IMR-90 (cell line): Measurements from ENCODE around the gene NFKBIA. TPM values are rescaled to one million over a fixed set of nuclear protein-coding genes. Genes with fewer than 3 reads are reported as not detected.

Experiments used
- ATAC-seq: fragments of 200-7000 bp; cut with Tn5 transposase; 2 replicates; pipeline ENCODE4 v1.9.1; 2020; ENCODE audit warnings: low read depth, mild to moderate bottlenecking, moderate library complexity
- BruUV-seq: library from RNA; stranded (reverse); fragments of 400-500 nt; replicated peaks from 2 replicates; lab custom pipeline; 2021; lab: Mats Ljungman, UMichigan
- CTCF ChIA-PET: fragments of 300-600 bp; formaldehyde crosslinking; extraction: SDS; loops from one replicate; lab custom pipeline; 2021; ENCODE audit warnings: antibody characterized with exemption; lab: Yijun Ruan, JAX
- POLR2A ChIA-PET: fragments of 300-600 bp; sonication (Branson Sonifier 250); formaldehyde crosslinking; loops from one replicate; lab custom pipeline; 2022; ENCODE audit warnings: antibody characterized with exemption; ENCODE audit not compliant: unreplicated experiment; lab: Charles Lee
- DNase-seq: peaks from one replicate; pipeline ENCODE4 v3.0.0; 2013
- H2AFZ ChIP-seq: replicated peaks from 2 replicates; pipeline ENCODE3; 2013; ENCODE audit warnings: low read length, mild to moderate bottlenecking; ENCODE audit not compliant: poor library complexity
- H2AK5ac ChIP-seq: 2 replicates; pipeline ENCODE4 v1.6.1; 2013; ENCODE audit warnings: low read depth, low read length, inconsistent platforms
- H2AK9ac ChIP-seq: replicated peaks from 2 replicates; pipeline ENCODE3; 2013; ENCODE audit warnings: mild to moderate bottlenecking, low read depth, low read length, moderate library complexity; ENCODE audit not compliant: poor library complexity
- H2BK120ac ChIP-seq: 2 replicates; pipeline ENCODE4 v1.6.1; 2013; ENCODE audit warnings: low read depth, low read length, inconsistent platforms
- H2BK15ac ChIP-seq: 3 replicates; pipeline ENCODE4 v1.6.1; 2013; ENCODE audit warnings: low read depth, low read length, inconsistent platforms
- H2BK20ac ChIP-seq: 2 replicates; pipeline ENCODE4 v1.6.1; 2013; ENCODE audit warnings: low read depth, mild to moderate bottlenecking, inconsistent platforms, low read length, moderate library complexity
- H2BK5ac ChIP-seq: 2 replicates; pipeline ENCODE4 v1.6.1; 2013; ENCODE audit warnings: mild to moderate bottlenecking, low read depth, low read length, inconsistent platforms; ENCODE audit not compliant: poor library complexity, severe bottlenecking
- H3K14ac ChIP-seq: replicated peaks from 2 replicates; pipeline ENCODE4 v1.6.1; 2013; ENCODE audit warnings: low read depth, low read length, inconsistent platforms
- H3K18ac ChIP-seq: 2 replicates; pipeline ENCODE4 v1.6.1; 2013; ENCODE audit warnings: low read depth, low read length, control low read depth
- H3K23ac ChIP-seq: 2 replicates; pipeline ENCODE4 v1.6.1; 2013; ENCODE audit warnings: low read depth, low read length, inconsistent platforms
- H3K27ac ChIP-seq: 2 replicates; pipeline ENCODE4 v1.5.1; 2013; ENCODE audit warnings: mild to moderate bottlenecking, control low read depth, low read length; ENCODE audit not compliant: insufficient read depth
- H3K27me3 ChIP-seq: 2 replicates; pipeline ENCODE4 v1.6.1; 2013; ENCODE audit warnings: low read length; ENCODE audit not compliant: control insufficient read depth, insufficient read depth
- H3K36me3 ChIP-seq: 2 replicates; pipeline ENCODE4 v1.6.1; 2013; ENCODE audit warnings: low read length, mixed read lengths; ENCODE audit not compliant: control insufficient read depth, insufficient read depth
- H3K4ac ChIP-seq: 2 replicates; pipeline ENCODE4 v1.6.1; 2013; ENCODE audit warnings: low read depth, low read length, inconsistent platforms
- H3K4me1 ChIP-seq: 2 replicates; pipeline ENCODE4 v1.6.1; 2013; ENCODE audit warnings: low read length, mixed read lengths; ENCODE audit not compliant: control insufficient read depth, insufficient read depth
- H3K4me2 ChIP-seq: 2 replicates; pipeline ENCODE4 v1.6.1; 2013; ENCODE audit warnings: low read depth, mild to moderate bottlenecking, control low read depth, low read length, moderate library complexity
- H3K4me3 ChIP-seq: 2 replicates; pipeline ENCODE4 v1.5.1; 2013; ENCODE audit warnings: low read depth, mild to moderate bottlenecking, control low read depth, low read length, moderate library complexity; ENCODE audit not compliant: insufficient read depth
- H3K56ac ChIP-seq: 2 replicates; pipeline ENCODE4 v1.6.1; 2013; ENCODE audit warnings: low read length, inconsistent platforms; ENCODE audit not compliant: insufficient read depth; ENCODE audit errors: extremely low read depth
- H3K79me1 ChIP-seq, 2 experiments: 2 replicates each; pipeline ENCODE4 v1.6.1; 2013; ENCODE audit warnings: low read length in 2 of 2, inconsistent platforms in 1 of 2, low read depth in 1 of 2
- H3K9ac ChIP-seq: 2 replicates; pipeline ENCODE4 v1.6.1; 2013; ENCODE audit warnings: low read depth, low read length, control low read depth
- H3K9me1 ChIP-seq: 2 replicates; pipeline ENCODE4 v1.6.1; 2013; ENCODE audit warnings: low read length, inconsistent platforms; ENCODE audit not compliant: insufficient read depth
- H3K9me3 ChIP-seq: 2 replicates; pipeline ENCODE4 v1.6.1; 2013; ENCODE audit warnings: low read length; ENCODE audit not compliant: control insufficient read depth, insufficient read depth
- H4K20me1 ChIP-seq: 2 replicates; pipeline ENCODE4 v1.6.1; 2013; ENCODE audit warnings: low read length, inconsistent platforms; ENCODE audit not compliant: insufficient read depth
- H4K5ac ChIP-seq: 2 replicates; pipeline ENCODE4 v1.6.1; 2013; ENCODE audit warnings: mild to moderate bottlenecking, low read depth, low read length, control low read depth
- H4K8ac ChIP-seq, 2 experiments: 2 replicates each; pipeline ENCODE4 v1.6.1; 2013; ENCODE audit warnings: low read depth in 2 of 2, low read length in 2 of 2, control low read depth in 1 of 2, inconsistent platforms in 1 of 2
- H4K91ac ChIP-seq: 2 replicates; pipeline ENCODE4 v1.6.1; 2013; ENCODE audit warnings: low read depth, low read length, inconsistent platforms; ENCODE audit not compliant: insufficient read depth
- CHD1 ChIP-seq: IDR thresholded peaks from 2 replicates; pipeline ENCODE4 v1.6.1; 2012; ENCODE audit warnings: low read depth, low read length, improper control_type of control experiment
- FOS ChIP-seq: fragments of 150-350 bp; IDR thresholded peaks from 2 replicates; pipeline ENCODE4 v1.6.1; 2016; ENCODE audit warnings: low read depth, low read length
- MAFK ChIP-seq: IDR thresholded peaks from 2 replicates; pipeline ENCODE4 v1.6.1; 2012; ENCODE audit warnings: low read depth, low read length, improper control_type of control experiment
- MAZ ChIP-seq: IDR thresholded peaks from 2 replicates; pipeline ENCODE4 v1.6.1; 2012; ENCODE audit warnings: low read depth, mild to moderate bottlenecking, low read length, improper control_type of control experiment, moderate library complexity, borderline replicate concordance
- NFE2L2 ChIP-seq: fragments of 150-350 bp; IDR thresholded peaks from 2 replicates; pipeline ENCODE4 v1.6.1; 2016; ENCODE audit warnings: low read depth, mild to moderate bottlenecking, low read length
- RCOR1 ChIP-seq: IDR thresholded peaks from 2 replicates; pipeline ENCODE4 v1.6.1; 2012; ENCODE audit warnings: mild to moderate bottlenecking, low read length, improper control_type of control experiment; ENCODE audit not compliant: insufficient replicate concordance
- RFX5 ChIP-seq: IDR thresholded peaks from 2 replicates; pipeline ENCODE4 v1.8.0; 2012; ENCODE audit warnings: low read depth, mild to moderate bottlenecking, low read length, moderate library complexity
- SMC3 ChIP-seq: fragments of 150-350 bp; IDR thresholded peaks from 2 replicates; pipeline ENCODE4 v1.6.1; 2016; ENCODE audit warnings: low read depth, mild to moderate bottlenecking, antibody characterized with exemption, low read length, moderate library complexity
- WGBS, 2 experiments: methylation state at CpG; one replicate each; pipeline versions ENCODE4 v1.1.5 to v1.1.7; 2013; ENCODE audit warnings: missing lambda C conversion rate in 2 of 2; ENCODE audit not compliant: insufficient read length in 1 of 2; ENCODE audit errors: extremely low coverage in 2 of 2; 5-methylcytosine and 5-hydroxymethylcytosine counted together
- dilution Hi-C: fragments of 300-500 bp; cut with HindIII; formaldehyde crosslinking; loops from one replicate; pipeline ENCODE4 v1.14.3; 2018; ENCODE audit warnings: low sequenced_read_pairs; ENCODE audit not compliant: unreplicated experiment
- in situ Hi-C: fragments of 300-500 bp; cut with MboI; formaldehyde crosslinking; loops from 3 replicates; pipeline ENCODE4 v1.14.3; 2019; ENCODE audit warnings: low sequenced_read_pairs, inconsistent platforms, mixed read lengths
- intact Hi-C: fragments of 100-400 bp; cut with micrococcal nuclease; formaldehyde crosslinking; loops from 2 replicates; pipeline ENCODE4 v1.10.0; 2022
- polyA plus RNA-seq, 3 experiments: library from polyadenylated mRNA; depleted of rRNA; stranded (reverse); fragments of >200 nt; gene quantifications; 2 replicates each; pipeline ENCODE4 v1.2.3, GENCODE V29; 2012; ENCODE audit warnings: low replicate concordance in 1 of 3
- total RNA-seq: library from RNA; depleted of rRNA; stranded (reverse); fragments of >200 nt; gene quantifications from 2 replicates; pipeline ENCODE4 v1.2.3, GENCODE V29; 2012
- TF ChIP-seq, protein P1 (sequence below): fragments of 150-350 bp; IDR thresholded peaks from 2 replicates; pipeline ENCODE4 v1.6.1; 2016; ENCODE audit warnings: low read depth, mild to moderate bottlenecking, low read length, moderate library complexity, borderline replicate concordance
- TF ChIP-seq, protein P2 (sequence below): fragments of 150-350 bp; IDR thresholded peaks from 2 replicates; pipeline ENCODE4 v1.6.1; 2017; ENCODE audit warnings: mild to moderate bottlenecking, antibody characterized with exemption, low read length, low read depth

Gene NFKBIA
- total and polyA plus RNA-seq, 2 of the 4 experiments (the other 2 are of a cell fraction) = 71.1 to 97.1 TPM

DNA sequence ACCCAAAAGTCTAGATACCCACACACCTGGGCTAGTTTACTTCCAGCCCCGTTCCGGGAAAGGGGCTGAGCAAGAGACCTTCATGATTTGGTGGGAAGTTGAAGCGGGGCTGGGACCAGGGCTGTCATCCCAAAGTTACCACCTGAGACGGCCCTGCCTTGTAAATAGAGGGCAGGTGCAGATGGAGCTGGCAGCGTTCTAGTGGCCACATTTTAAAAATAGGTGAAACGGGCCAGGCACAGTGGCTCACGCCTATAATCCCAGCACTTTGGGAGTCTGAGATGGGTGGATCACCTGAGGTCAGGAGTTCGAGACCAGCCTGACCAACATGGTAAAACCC lies 43.4 kb downstream of the NFKBIA start:
- ATAC-seq (no peak), DNase-seq (no peak)
- peaks cover 19% of the 10 kb centered on the region for H3K9me1 ChIP-seq
- H2AK9ac ChIP-seq = no peak overlapping the region
- H4K8ac ChIP-seq = no peak overlapping the region
- H4K5ac ChIP-seq = no peak overlapping the region
- intact Hi-C loops = no loop called here
- H3K14ac ChIP-seq = no peak overlapping the region
- H3K79me1 ChIP-seq = 0 out of 4 replicates have a peak, but pooled peaks cover 0 to 4% of the 10 kb centered on the region in 2 experiments
- H3K23ac ChIP-seq = no peak overlapping the region
- no peak overlapping the region for H2AK5ac ChIP-seq
- dilution Hi-C loops = no loop called here
- H3K4me3 ChIP-seq = no peak overlapping the region
- no peak overlapping the region for H2AFZ ChIP-seq
- no peak overlapping the region for H2BK15ac ChIP-seq
- 74% methylated on average over 4 of the region's 8 CpGs; no CpG with 5 or more reads in 1 of the 2 experiments for WGBS, 2 experiments
- H2BK20ac ChIP-seq = no peak overlapping the region
- H3K4ac ChIP-seq = no peak overlapping the region
- no peak overlapping the region for H4K91ac ChIP-seq
- in situ Hi-C loops = no loop called here
- no peak overlapping the region for H3K18ac ChIP-seq
- no peak overlapping the region for H2BK5ac ChIP-seq
- no peaks in the 10 kb centered on the region for H4K20me1 ChIP-seq
- no peak overlapping the region for H3K4me2 ChIP-seq
- H3K56ac ChIP-seq = no peak overlapping the region
- H3K27ac ChIP-seq = no peak overlapping the region
- H2BK120ac ChIP-seq = no peak overlapping the region
- TF ChIP-seq, protein P1, sequence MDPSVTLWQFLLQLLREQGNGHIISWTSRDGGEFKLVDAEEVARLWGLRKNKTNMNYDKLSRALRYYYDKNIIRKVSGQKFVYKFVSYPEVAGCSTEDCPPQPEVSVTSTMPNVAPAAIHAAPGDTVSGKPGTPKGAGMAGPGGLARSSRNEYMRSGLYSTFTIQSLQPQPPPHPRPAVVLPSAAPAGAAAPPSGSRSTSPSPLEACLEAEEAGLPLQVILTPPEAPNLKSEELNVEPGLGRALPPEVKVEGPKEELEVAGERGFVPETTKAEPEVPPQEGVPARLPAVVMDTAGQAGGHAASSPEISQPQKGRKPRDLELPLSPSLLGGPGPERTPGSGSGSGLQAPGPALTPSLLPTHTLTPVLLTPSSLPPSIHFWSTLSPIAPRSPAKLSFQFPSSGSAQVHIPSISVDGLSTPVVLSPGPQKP = no peak
- TF ChIP-seq FOS (no peak), MAFK (no peak), NFE2L2 (no peak), SMC3 (no peak), MAZ (no peak), RCOR1 (no peak), RFX5 (no peak), CHD1 (no peak)
- TF ChIP-seq, protein P2, sequence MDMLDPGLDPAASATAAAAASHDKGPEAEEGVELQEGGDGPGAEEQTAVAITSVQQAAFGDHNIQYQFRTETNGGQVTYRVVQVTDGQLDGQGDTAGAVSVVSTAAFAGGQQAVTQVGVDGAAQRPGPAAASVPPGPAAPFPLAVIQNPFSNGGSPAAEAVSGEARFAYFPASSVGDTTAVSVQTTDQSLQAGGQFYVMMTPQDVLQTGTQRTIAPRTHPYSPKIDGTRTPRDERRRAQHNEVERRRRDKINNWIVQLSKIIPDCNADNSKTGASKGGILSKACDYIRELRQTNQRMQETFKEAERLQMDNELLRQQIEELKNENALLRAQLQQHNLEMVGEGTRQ = no peak
- H3K9me3 ChIP-seq = no peaks in the 10 kb centered on the region
- H3K4me1 ChIP-seq = peaks cover 21% of the 10 kb centered on the region
- no peaks in the 10 kb centered on the region for H3K36me3 ChIP-seq
- CTCF ChIA-PET = no interaction called here
- BruUV-seq = no TSS peak
- POLR2A ChIA-PET = no interaction called here
- no peak overlapping the region for H3K9ac ChIP-seq
- H3K27me3 ChIP-seq = no peaks in the 10 kb centered on the region; the same call in 1 of the 2 replicates
